Endothelial cell of hepatic sinusoid (primary cell): Measurements from ENCODE around the gene BNC2.

Experiments
- in situ Hi-C: cut with HindIII; loops from 2 replicates; pipeline ENCODE4 v1.10.0; 2017; ENCODE audit warnings: low sequenced_read_pairs

BNC2 gene

DNA sequence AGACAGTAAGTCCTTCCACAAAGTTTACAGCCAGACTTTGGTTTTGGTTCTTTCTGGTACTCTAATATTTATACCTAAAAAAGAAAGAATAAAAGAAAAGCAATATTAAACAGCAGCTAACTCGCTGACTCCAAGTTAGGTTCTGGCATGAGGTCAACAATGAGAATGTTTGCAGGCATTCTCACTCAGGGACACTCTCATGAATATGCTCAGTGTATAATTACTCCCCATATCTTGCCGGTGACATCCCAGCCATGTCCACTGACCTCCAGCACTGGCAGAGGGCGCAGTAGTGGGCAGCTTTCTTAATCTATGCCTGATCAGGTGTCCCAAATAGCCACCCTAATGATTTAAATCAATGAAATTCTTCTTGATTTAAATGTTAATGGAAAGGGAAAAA is 151.5 kb downstream of the BNC2 start:
- in situ Hi-C loops: loop anchor here (10.0 kb wide), 1 partner anchor 264 kb away; no protein-coding TSS in a partner anchor

DNA sequence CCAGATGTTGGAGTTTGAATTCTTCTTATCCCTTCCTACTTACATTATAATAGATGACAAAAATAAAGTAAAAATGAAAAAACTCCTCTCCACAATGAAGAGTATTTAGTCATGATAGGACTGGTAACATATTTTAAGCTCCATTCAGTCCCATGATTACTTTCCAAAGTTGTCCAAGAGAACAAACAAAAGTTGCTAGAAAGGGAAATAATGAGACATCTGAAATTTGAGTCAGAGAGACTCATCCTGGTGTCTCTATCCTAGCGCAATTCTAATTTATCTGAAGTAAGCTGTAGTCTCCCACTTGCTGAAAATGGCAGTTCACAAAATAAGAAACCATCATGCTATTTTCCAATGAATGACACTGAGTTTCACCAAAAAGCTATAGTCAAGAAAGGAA is 152.2 kb downstream of the BNC2 start:
- in situ Hi-C loops: loop anchor here (10.0 kb wide), 1 partner anchor 263 kb away; no protein-coding TSS in a partner anchor

DNA sequence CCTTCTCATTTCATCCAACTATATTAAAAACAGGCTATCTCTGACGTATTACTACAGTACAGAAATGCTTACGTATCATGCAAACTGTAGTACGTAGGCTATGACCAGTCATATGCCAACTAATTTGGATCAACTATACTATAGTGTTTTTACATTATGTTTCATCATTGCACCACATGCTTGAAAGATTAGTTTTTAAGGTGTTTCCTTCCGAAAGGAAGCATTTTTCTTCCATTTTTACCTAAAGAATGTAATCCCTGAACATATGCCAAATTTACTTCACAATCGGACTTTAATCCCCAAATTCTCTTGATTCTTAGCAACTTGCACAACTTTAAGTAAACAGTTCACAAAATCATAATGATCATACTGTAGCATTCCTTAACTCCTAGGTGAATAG is 153.9 kb downstream of the BNC2 start:
- in situ Hi-C loops: loop anchor here (10.0 kb wide), 1 partner anchor 262 kb away; no protein-coding TSS in a partner anchor

DNA sequence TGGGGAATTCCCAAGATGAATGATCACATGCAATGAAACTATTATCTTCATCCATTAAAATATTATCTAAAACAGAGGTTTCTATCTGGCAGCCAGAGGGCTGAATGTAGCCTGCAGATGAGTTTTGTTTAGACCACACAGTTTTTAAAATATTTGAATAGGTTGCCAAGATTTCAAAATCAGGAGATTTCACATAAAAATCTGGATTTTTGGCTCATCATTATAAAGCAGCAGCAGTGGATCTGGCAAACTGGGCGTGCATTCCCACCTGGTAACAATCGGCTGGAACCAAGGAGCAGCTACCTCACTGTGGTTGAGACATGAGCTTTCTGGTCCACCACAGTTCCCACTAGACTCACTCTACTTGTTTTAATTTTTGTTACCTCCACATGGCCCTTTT is 155.1 kb downstream of the BNC2 start:
- in situ Hi-C loops: loop anchor here (10.0 kb wide), 1 partner anchor 261 kb away; no protein-coding TSS in a partner anchor

DNA sequence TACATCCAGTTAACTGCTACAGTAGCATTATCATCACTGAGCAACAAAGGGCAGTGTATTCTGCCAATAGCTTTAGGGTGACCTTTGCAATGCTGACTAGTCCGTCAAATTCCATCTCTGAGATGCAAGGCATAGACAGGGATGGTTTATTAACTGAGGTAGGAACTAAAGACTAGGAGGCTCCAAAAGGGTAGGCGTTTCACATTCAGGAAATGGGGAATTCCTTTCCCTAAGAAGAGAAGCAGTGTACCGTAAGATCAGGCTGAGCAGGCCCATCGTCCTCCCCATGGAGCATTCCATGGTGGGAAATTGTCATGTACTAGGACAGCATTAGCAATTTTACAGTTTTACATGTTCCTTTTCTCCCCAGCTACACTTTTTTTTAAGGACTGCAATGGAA is 157.7 kb downstream of the BNC2 start:
- in situ Hi-C loops: loop anchor here (10.0 kb wide), 1 partner anchor 258 kb away; no protein-coding TSS in a partner anchor

DNA sequence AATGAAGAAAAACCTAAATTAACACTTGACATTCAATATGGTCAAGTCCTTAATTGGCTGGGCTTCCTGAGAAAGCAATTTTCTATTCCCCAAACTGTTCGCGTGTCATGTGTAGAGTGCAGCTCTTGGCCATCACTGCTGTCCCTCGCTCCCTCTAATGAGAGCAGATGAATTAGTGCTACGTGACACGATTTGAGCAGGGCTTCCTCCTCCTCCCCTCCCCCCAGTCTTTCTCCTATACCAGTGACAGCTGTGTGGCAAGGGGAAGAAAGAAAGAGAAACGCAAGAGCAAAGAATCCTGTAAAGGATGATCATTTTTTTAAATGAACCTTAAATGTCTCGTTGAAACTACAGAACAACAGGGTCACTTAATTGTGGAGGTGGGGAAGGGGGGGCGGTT is 159.6 kb downstream of the BNC2 start:
- in situ Hi-C loops: loop anchor here (10.0 kb wide), 1 partner anchor 256 kb away; no protein-coding TSS in a partner anchor

DNA sequence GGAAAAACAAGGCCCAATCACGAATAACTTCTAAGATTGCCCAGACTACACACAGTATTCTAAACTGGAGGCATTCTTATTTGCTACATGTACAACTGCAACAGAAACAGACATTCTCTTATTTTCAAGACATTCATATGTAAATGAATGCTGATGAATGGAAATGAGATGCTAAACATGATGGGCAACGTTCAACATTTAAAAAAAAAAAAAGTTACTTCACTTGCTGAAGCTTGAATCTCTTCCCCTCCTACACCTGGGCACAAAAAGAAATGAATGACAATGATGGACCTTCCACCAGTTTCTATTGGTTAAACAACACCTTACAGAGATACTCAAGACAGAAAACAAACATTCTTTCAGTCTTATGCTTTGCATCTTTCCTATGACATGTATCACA is 160.5 kb downstream of the BNC2 start:
- in situ Hi-C loops: loop anchor here (10.0 kb wide), 1 partner anchor 255 kb away; no protein-coding TSS in a partner anchor

DNA sequence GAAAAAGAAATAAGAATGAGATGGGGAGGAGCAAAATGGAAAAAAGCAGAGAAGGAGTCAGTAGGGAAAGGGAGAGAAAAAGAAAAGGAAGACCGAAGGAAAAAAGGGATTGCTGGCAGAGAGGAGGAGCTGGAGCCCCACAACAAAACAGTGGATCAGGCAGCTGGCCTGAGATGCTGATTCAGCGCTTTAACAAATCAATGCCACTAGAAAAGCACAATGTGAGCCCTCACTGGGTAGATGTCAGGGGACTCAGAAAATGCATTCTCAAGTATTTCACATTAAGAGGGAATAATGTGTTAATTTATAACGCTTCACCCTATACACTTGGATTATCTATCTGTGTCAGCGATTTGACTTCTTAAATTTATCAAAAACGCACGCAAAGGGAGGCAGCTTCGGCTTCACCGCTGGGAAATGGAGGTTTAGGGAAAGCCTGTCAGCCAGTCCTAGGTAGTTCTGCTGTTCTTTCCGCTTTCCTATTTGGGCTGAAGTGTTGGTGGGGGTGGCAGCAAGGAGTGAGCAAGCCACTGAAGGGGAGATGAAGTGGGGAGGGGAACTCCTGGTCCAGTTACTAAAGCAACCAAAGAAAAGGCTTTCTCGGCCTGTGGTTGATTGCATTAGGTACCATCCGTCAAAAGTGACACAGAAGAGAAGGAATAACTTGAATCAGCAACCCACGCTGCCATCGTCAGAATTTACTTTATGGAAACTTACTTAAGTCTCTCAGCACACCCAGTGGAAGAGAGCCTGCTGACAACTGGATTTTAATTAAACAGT is 161.6 kb downstream of the BNC2 start:
- in situ Hi-C loops: no loop called here

DNA sequence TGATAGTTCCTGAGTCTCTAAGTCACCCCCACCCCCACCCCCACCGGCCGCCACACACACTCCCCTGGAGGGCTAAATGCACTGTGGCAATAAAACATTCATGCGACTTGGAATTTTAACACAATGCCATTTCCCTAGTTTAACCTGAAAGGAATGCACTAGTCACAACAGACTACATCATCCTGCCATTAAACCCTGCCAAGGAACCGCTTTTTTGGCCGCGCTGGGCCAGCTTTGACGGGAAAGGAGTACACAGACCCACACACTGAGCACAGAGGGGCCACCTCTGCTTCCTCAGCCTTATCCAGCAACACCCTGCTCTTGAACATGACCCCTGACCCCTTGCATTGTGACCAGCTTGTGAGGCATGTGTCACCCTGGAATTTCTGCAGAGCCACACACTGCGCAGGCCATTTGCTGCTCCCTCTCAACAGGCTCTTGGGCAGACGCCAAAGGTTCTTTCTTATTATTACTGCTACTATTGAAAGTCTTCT is 165.3 kb downstream of the BNC2 start:
- in situ Hi-C loops: no loop called here

DNA sequence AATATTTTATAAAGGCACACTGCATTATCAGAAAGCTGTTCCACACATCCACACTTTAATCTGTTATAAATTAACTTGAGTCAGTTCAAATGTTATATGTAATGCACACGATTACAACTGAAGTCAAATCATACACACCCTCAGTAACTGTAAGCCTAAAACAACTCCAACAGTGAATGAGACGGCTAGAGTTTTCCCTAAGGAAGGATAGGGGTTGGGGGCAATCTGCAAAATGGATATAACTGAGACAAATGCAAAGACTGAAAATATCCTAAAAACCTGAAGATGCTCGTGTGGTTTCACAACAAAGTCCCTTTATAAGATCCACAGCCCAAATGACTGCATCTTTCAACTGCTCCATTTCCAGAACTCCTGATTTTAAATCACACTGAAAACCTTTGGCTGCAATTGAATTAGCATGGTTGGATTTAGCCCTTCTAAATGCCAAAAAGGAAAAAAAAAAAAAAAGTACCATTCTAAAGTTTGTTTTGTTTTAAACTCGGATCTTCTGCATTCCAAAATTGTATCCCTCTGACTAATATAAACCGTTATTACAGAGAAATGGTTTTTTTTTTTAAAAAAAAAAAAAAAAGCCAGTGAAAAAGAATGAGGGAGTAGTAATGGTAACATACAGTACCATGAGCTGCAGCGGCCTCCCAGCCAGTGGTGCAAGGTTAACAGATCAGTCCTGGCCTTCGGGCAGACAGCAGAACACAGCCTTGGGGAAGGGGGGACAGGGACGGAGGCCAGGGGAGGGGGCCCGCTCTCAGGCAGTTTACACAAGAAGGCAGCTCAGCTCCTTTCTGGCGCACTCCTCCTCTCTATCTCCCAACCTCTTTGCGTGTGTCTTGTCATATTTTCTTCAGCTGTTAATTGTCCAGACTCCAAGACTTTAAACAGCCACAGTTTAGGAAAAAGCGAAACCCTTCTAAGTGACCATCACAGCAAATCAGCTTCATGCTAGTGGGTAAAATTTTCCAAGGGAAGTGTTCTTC is 166.1 kb downstream of the BNC2 start:
- in situ Hi-C loops: no loop called here

DNA sequence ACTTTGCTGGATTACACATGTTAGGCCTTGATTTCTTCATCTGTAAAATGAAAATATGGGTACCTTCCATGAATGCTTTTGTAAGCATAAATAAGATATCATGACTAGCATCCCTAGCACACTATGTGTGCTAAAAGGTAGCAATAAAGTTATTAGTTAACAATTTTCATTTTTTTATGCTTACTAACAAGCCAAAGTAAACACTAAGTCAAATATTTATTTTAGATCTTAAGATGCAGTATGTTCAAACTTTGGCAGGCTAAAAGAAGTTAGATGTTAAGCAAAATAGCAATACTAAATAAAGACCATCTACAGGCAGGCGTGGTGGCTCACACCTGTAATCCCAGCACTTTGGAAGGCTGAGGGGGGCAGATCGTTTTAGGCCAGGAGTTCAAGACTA is 169.1 kb downstream of the BNC2 start:
- in situ Hi-C loops: no loop called here

DNA sequence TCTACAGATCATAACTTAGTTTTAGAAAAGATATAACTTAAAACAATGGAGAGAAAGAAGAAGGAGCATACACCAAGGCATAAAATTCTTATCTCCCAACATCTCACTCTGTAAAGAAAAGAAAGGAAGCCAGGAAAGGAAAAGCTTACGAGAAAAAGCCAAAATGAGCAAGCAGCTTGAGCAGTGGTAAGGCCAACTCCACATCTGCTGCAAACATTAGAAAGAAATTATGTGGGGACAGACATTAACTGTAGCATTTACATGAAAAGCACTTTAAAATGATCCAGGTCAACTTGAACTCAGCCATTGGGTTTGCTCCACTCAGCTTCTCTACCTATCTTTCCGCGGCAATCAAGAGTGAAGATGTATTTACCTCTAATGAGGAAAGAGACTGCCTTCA is 176.9 kb downstream of the BNC2 start:
- in situ Hi-C loops: no loop called here

DNA sequence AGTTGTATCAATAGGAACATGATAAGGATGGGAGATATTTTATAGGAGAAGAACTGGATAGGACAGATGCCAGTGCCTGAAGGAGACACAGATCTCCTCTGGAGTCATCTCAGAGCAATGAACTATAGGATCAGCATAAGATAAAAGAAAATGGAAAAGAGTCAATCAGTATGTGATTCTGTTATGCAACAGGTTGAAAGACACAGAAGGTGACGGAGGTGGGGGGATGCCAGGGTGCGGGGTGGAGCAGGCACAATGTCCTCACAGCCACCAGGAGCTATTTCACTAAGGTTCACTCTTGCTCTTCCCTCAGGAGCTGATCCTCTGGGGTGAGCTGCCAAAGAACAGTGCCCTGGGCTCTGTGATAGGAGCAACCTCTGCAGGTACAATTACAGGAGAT is 179.8 kb downstream of the BNC2 start:
- in situ Hi-C loops: no loop called here

DNA sequence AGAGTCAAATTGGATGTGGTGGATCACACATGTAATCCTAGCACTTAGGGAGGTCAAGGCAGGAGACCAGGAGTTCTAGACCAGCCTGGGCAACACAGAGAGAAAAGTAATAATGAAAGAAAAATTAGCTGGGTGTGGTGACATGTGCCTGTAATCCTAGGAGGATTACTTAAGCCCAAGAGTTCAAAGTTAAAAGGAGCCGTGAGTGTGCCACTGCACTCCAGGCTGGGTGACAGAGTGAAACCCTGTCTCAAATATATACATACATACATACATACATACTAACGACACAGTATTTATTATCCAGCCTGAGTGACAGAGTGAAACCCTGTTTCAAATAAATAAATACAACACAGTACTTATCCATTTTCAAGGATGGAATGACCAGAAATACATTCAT is 180.3 kb downstream of the BNC2 start:
- in situ Hi-C loops: no loop called here

DNA sequence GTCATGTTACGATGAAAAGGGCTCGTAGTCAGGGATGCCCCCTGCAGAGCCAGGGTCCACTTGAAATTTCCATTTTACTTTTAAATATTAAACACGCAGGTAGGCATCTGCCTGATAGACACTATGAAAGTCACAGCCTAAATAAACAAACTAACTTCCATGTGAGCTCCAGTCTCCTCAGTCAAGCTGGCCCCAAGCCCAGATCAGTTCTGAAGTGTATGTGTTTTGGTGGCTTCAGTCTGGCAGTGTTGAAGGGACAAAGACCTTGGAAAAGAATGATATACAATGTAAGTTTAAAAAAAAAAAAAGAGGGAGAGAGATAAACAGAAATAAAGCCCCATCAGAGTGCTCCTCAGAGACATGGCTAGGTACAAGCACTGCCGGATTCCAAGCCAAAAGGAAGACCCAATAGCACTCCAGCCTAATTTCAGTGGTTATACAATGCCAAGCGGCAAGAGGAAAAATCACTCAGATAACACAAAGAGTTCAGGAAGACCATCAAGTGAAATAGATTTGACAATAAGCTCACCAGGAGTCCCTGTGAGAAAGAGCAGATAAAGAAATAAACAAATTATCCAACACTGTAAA is 181.0 kb downstream of the BNC2 start:
- in situ Hi-C loops: no loop called here

DNA sequence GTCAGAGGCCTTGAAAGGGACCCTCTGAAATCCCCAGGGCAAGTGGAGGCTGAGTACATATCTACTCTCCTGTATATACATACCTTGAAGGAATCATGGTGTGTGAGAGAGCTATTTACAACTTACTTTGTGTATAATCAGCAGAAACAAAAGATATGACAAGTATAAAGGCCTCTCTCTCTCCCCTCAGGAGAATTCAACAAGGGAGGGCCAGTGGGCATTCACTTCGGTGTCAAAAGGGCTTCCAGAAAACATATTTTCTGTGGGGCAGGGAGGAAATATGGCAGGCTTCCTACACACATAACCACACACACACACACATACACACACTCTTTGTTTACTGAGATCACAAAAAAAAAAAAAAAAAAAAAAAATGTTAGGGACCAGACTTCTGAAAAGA is 181.7 kb downstream of the BNC2 start:
- in situ Hi-C loops: no loop called here

DNA sequence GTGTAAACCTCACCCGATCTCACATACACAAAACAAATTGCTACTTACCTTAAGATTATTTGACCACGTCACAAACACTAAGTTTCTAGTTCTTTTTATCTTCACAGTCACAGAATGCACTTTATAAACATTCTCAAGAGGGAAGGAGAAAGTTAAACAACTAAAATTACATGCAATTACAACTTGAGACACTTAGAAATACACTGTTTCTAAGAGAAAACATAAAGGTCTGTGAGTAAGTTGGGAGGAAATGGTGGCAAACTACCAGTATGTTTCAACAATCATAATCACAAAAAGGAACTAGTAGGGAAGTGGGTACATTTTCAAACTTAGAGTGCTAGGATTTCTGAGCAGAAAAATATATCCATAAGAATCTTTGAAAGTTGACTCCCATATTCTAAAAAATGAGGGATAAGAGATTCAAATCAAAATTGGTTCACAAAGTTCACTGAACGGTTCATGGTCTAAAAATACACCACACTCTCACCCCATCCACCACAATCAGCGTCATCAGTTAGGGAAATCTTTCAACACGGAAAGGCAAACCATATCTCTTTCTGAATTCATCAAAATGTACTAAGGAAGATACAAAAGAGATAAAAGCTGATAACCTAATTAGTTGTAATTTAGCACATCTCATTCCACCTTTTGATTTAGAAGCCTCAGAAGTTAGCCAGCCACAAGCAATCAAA is 182.6 kb downstream of the BNC2 start:
- in situ Hi-C loops: no loop called here

DNA sequence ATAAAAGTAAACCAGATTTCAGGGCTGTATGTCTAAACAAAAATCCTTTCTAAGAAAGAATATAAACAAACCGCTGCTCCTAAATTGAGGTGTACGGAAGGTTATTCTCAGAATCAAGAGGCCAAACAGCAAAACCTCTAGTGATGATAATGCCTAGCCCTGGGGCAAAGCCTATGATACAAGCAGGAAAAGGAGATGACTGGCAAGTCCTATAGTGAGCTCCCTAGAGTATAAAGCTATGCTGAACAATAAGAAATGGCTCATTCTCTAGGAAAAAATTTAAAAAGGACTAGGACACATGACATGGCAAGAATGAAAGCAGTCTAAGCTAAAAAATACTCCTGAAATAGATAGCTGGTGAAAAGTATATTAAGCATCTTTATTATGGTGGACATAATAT is 187.1 kb downstream of the BNC2 start:
- in situ Hi-C loops: no loop called here

DNA sequence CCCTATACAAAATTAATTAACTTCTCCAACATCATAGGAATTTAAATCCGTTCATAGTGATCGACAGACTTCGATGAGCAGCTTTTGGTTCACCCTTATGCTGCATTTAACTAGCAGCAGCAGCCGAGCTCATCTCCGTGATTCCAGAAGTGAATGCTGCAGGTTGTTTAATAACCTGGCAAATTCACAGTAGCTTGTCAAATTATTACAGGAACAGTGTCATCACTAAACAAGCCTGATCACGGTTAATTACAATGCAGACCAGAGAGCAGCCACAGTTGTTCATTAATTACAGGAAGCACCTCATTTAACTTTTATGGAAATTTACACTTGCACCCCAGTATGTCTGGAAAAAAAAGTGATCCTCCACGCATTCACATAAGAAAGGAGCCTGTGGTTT is 188.2 kb downstream of the BNC2 start:
- in situ Hi-C loops: no loop called here

DNA sequence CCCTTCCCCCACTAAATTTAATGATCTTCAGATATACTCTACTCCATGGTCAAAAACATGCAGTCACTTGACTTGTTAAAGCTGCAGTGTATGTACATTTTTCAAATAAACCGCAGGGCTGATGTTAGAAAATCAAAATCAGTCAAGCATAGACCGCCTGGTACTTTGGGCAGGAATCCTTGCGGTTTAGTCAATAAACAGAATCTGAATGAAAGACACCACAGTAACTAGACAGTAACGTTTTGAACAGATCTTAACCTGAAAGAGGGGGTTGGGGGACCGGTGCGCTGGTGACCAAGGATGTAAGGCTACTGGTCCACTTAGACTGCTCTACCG is 188.8 kb downstream of the BNC2 start:
- in situ Hi-C loops: no loop called here
